HG02938 (cell line): ENCODE measurements around the gene PAQR4.

Experiments
- ATAC-seq: cut with Tn5 transposase; IDR thresholded peaks from one replicate; pipeline ENCODE4 v1.9.1; 2021; ENCODE audit warnings: mild to moderate bottlenecking, moderate library complexity; ENCODE audit not compliant: unreplicated experiment

The PAQR4 gene

DNA sequence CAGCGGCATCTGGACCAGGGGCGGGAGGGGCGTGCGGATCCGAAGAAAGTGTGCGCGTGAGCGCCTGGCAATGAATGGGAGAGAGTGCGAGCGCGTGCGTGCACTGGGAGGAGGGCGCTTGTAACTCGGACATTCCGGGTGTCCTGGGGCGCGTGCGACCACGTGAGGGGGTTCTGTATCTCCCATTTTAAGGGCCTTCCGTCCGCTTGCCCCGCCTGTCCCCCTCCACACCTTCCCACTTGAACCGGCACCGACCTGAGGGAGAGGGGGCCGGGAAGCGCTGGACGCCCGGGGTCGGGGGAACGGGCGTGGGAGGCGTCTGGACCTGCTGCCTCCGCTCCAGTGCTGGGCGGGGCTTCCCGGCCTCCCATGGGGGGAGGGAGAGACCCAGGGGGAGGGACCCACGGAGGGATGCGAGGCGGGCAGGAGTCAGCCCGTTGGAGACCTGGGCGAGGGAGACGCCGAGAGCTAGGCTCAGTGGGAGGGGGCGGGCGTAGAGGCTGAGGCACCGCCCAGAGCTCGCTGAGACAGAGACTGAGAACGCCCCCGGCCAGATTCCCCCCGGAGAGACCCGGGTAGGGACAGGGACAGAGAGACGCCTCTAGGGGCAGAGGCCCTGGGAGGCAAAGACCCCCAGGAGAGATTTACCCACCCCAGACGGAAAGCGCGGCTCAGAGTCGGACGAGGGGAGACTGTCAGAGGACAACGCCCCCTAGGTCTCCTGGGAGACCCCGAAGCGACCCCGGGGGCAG, 5.2 kb upstream of the PAQR4 start, which contains the start of gene KREMEN2:
Gene KREMEN2, plus strand, starts transcription at position 553 of the 752 bp plus-strand sequence. CDS start 246 bp downstream, outside the sequence.
- no peak for ATAC-seq

DNA sequence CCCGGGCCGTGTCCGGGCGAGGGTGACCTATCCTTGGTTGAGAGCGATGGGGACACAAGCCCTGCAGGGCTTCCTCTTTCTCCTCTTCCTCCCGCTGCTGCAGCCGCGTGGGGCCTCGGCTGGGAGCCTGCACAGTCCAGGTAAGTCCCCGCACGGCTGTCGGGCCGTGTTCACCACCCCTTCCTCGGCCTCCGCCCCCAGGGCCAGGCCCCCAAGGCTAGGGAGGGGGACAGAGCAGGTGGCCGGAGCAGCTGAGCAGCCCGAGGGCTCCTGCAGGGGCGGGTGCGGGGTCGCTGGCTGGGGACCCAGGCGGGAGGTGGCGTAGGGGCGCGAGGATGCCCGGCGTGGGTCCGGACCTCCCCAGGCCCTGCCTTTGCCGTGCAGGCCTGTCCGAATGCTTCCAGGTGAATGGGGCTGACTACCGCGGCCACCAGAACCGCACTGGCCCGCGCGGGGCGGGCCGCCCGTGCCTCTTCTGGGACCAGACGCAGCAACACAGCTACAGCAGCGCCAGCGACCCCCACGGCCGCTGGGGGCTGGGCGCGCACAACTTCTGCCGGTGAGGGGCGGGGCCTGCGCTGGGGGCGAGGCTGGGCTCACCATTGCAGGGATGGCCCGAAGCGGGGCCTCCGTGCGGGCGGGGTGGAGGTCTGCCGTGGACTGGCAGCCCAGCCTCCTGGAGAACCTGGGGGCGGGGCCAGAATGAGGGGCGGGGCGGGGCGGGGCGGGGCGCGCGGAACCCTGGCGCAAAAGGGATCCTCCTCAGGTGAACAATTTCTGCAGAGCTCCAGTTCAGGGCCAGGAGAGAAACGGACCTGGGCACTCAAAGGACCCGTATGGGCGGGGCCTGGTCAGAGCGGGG, 4.4 kb upstream of the PAQR4 start:
- no peak for ATAC-seq

DNA sequence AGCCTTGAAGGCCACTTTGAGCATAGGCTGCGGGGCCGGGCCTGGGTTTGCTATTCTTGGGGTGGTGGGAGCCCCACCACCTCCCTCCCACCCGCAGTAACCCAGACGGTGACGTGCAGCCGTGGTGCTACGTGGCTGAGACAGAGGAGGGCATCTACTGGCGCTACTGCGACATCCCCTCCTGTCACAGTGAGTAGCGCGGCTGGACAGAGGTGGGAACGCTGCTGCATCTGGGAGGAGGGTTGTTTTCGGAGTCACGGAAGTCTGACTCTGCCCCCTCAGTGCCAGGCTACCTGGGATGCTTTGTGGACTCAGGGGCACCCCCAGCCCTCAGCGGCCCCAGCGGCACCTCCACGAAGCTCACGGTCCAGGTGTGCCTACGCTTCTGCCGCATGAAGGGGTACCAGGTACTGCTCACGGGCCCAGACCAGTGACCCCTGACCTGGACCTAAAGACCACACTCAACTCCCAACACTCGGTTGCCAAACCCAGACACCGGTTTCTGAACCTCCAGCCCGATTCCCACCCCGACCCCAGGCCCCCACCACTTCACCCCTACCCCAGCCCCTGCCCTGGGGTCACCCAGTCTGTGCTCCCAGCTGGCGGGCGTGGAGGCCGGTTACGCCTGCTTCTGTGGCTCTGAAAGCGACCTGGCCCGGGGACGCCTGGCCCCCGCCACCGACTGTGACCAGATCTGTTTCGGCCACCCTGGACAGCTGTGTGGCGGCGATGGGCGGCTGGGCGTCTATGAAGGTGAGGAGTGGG, 2.9 kb upstream of the PAQR4 start:
- no peak for ATAC-seq

DNA sequence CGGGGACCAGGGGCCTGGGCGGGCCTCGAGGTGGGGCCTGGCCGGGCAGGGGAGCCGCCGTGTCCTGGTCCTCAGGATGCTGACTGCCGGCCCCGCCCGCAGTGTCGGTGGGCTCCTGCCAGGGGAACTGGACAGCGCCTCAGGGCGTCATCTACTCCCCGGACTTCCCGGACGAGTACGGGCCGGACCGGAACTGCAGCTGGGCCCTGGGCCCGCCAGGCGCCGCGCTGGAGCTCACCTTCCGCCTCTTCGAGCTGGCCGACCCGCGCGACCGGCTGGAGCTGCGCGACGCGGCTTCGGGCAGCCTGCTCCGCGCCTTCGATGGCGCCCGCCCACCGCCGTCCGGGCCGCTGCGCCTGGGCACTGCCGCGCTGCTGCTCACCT, 2.3 kb upstream of the PAQR4 start:
- ATAC-seq: no peak

DNA sequence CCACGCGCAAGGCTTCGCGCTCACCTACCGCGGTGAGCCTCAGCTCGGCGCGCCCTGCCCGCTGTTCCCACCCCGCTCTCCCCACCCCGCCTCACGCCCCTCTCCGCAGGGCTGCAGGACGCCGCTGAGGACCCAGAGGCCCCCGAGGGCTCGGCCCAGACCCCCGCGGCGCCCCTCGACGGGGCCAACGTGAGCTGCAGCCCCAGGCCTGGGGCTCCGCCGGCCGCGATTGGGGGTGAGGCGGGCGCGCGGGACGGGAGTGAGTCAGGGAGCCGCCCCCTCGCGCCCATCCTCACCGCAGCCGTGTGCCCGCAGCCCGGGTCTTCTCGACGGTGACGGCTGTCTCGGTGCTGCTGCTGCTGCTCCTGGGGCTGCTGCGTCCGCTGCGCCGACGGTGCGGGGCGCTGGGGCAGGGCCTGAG, 1.9 kb upstream of the PAQR4 start:
- ATAC-seq: no peak

DNA sequence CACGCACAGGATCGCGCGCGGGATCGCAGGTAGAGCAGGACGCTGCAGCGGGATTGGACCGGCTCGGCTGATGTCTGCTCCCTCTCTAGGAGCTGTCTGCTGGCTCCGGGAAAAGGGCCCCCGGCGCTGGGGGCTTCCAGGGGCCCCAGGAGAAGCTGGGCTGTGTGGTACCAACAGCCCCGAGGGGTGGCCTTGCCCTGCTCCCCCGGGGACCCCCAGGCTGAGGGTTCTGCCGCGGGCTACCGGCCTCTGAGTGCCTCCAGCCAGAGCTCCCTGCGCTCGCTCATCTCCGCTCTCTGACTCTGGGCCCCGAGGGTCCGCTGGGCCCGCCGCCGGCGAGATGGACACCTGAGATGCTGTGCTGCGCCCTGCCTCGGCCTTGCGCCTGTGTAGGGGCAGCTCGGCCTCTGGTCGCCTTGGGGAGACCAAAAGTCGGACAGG, 1.4 kb upstream of the PAQR4 start:
- ATAC-seq: no peak

DNA sequence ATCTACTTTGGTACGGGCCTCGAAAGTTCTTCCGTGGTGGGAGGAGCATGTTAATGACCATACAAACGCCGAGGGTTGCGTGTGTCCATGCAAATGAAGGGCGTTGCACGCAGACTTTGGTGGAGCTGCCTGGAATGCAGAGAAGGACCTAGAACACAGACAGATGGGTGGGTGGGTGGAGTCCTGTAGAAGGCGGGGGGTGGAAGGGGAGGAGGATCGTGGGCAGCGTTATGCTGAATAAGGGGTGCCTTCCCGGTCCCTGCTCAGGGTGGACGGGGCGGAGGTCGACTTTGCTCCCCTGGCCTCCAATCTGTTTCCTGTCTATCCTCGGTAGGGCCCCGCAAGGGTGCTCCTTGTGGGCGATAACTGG, 795 bp upstream of the PAQR4 start:
- no peak for ATAC-seq

DNA sequence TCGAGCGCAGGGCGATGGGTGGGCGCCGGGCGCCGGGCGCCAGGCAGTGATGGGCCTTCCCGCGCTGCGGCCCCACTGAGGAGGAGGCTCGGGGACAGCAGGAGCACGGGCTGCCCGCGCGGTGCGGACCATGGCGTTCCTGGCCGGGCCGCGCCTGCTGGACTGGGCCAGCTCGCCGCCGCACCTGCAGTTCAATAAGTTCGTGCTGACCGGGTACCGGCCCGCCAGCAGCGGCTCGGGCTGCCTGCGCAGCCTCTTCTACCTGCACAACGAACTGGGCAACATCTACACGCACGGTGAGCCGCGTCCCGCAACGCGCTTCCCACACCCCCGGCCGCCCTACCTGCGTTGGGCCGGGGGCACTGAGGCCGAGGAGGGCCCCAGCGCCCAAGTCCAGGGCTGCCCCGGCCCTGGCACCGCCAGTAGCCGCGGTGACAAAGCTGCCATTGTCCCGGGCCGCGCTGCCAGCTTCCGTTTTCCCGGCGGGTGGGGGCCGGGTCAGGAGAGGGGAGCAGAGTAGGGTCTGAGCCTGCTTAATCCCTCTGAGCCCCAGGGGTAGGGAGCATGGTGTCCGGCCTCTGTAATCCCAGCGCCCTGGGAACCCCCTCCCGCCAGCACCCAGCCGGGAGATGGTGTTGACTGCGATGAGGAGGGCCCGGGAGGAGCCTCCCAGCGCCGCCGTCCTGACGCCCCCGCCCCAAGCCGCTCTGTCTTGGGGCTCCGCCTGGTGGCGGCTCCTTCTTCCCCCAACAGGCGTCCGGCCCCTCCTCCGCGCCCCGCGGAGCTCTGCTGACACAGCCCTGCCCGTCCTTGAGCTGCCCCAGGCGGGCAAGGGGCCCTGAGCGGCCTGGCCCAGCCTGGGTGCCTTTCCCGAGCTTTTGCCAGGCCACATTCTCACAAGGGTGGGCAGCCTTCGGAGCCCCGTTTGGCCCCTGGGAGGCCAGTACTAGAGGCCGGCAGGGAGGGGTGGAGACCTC, 685 bp downstream of the PAQR4 start:
- ATAC-seq: peak; percentile 25

DNA sequence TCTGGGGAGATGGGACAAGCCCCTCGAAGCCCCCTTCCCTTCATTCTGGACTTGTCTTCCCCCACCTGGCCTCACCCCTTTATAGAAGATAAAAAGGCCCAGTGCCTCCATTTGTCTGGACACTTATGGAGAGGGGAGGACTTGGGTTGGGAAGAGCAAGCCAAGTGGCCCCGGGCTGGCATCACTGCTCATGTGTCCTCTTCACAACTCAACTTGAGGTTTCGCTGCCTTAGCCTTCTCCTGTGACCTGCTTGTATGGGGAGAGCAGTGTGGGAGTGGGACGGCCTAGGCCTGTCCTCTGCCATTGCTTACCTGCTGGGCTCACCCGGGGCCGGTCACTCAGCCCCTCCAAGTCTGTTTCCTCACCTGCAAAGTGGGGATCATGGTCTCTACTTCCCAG, 1.4 kb downstream of the PAQR4 start:
- no peak for ATAC-seq

DNA sequence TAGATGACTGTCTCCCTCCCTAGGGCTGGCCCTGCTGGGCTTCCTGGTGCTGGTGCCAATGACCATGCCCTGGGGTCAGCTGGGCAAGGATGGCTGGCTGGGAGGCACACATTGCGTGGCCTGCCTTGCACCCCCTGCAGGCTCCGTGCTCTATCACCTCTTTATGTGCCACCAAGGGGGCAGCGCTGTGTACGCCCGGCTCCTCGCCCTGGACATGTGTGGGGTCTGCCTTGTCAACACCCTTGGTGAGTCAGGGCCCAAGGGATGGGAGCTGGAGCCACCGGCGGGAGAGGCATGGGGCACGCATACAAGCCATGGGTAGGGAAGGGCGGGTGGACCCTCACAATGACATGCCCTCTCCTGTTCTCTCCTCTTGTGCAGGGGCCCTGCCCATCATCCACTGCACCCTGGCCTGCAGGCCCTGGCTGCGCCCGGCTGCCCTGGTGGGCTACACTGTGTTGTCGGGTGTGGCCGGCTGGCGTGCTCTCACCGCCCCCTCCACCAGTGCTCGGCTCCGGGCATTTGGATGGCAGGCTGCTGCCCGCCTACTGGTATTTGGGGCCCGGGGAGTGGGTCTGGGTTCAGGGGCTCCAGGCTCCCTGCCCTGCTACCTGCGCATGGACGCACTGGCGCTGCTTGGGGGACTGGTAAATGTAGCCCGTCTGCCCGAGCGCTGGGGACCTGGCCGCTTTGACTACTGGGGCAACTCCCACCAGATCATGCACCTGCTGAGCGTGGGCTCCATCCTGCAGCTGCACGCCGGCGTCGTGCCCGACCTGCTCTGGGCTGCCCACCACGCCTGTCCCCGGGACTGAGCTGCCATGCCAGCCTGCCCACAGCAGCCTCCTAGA, 2.2 kb downstream of the PAQR4 start:
- ATAC-seq: no peak

DNA sequence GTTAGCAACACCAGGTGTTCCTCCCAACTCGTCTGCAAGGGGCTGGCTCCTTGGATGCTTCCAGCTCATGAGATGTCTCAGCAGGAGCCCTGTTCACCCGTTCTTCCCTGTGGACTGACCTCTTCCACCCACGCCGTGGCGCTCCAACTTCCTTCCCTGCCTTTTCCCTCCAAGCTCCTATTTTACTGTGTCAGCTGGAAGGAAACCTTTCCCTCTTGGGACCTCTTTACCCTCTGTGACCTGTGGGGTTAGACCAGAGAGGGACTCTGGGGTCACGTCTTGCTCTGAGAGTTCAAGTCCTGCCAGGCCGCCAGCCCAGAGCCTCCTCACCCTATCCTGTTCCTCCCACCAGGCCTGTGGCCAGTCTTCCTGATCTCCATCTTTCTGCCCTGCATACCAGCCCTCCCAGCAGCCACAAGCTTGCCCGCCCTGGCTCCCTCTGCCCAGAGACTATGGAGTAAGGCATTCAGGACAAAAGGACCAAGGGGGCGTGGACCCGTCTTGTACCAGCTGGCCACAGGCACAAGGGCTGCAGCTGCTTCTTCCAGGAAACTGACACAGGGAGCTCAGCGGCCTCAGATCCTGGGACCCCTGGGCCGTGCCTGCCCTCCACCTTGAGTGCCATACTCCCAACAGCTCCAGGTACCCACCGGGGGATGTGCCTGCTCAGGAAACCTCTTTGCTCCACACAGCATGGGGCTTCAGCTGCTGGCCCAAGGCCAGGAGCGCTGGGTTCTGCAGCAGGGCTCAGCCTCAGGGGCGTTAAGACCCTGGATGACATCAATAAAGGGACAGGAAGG, 3.0 kb downstream of the PAQR4 start:
- no peak for ATAC-seq

DNA sequence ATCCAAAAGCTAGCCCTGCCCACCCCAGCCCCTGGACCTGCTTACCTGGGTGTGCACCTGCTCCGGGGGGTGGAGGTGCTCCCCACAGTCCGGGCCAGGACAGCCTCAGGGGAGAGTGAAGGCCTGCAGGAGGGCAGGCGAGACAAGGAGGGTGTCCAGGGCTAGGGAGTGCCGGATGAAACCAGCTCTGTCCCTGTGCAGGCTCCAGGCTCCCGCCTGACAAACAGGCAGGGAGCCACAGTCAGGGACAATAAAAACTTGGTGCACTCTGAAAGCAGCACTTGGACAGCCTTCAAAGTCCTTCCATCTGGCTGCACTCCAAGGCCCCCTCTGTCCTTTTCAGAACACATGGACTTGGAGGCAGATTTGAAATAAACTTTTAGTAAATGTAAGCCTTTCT, 3.9 kb downstream of the PAQR4 start:
- ATAC-seq: no peak

DNA sequence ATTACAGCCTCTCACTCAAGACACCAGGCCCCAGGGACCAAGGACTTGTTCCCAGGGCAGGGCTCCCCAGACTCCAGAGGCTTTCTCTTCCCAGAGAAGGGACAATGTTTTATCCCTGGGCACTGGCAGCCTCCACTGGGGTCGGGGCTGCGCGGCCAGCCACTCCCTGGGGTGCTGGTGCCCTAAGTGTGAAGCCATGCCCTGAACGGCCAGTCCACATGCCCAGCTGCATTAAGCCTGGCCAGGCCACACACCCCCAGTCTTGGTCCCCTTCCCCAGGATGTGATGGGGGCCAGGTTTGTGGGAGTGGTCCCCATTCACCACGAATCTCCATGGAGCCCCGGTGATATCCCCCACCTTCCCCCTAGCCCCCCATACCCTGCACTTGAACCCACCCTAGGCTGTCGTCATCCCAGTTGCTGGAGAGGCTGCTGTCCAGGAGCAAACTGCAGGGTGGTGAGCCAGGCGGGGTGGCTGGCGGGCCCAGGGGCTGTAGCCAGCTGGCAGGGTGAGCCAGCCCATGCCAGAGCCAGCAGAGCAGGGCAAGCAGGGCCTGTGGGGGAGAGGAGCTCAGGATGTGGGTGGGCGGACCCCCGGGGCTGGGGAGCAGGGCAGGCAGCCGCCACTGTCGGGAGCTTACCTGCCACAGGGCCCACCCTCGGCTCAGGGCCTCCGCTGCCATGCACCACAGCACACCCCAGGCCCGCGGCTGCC, 4.6 kb downstream of the PAQR4 start:
- ATAC-seq: no peak

DNA sequence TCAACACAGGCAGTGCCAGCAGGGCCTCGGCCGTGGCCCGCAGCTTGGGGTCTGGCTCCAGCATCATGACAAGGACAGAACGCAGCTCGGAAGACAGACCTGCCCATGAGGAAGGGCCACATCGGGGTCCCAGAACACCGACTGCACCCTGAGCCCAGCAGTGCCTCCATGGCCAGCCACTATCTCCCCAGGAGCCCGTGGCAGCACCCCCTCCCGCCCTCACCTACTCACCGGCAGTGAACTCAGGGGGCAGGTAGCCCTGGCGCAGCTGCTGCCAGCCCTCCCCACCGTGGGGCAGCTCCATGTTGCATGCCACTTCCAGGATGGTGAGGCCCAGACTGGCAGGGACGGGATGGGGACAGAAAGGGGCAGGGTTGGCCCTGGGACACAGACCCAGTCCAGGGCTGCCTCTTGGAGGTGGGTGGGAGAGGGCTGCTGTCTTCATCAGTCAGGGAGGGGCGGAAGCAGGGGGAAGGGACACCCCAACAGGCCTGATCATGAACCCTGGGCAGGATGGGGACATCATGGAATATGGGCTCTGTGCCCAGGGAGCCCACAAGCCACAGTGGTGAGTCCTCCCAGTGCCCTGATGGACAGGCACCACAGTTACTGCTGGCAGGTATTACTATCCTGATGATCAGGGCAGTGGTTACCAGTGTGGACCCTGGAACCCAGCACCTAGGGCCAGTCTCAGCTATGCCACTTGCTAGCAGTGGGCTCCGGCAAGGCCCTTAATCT, 5.3 kb downstream of the PAQR4 start:
- ATAC-seq: no peak

DNA sequence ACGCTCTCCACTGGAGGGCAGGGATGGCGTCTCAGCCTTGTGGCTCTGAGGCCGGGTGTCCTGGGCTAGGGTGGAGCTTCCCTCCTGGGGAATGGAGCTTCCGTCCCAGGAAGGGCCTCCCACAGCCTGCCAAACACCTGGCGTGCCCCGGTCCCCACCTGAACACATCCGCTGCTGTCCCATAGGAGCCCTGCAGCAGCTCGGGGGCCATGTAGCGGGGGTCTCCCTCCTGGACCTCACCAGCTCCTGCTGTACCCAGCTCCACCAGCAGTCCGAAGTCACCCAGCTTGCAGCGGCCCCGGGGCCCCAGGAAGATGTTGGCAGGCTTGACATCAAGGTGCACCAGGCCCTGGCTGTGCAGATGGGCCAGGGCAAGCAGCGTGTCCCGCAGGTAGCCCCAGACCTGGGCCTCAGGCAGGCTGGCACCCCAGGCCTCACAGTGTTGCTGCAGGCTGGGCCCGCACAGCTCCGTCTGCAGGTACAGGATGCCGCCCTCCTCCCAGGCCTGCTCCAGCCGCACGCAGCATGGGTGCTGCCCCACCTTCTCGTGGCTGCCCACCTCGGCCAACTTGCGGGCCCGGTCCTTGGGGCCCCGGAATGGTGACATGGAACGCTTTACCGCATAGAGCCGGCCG, 6.1 kb downstream of the PAQR4 start:
- no peak for ATAC-seq

DNA sequence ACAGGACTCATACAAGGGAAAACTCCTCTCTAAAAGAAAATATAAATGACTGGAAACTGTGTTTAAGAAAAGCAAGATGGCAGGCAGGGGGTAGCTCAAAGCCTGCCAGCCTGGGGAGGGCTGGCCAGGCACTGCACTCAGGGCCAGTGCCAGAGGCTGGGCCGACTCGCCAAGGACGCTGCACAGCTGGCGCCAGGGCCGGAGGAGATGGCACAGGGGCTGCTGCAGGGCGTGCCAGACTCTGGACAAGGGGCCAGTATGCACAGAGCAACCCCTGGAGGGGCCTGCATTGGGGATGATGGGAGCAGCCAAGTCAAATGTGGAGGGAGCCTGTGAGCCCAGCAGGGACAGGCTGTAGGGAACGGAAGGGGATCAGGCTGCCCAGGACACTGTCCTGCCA, 7.1 kb downstream of the PAQR4 start:
- no peak for ATAC-seq

DNA sequence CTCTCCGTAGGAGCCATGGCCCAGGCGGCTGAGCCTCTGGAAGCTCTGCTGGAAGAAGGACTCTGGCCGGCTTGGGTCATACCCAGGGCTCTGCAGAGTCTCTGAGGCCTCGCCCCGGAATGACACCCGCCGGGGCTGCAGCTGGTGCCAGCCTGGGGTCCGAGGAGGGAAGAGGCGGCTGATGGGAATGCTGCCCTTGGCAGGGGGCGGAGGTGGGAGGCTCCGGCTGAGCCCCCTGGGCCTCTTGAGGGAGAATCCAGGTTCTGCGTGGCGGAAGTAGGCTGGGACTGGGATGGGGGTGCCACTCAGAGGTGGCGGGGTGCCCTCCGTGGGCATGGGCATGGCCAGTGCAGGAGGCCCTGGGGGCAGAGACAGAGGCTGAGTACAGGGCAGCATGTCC, 7.5 kb downstream of the PAQR4 start:
- no peak for ATAC-seq
